C4-2B (cell line): ENCODE measurements around the gene NSFL1C.

ENCODE experiments used
- ZFX ChIP-seq: fragments of 450-650 bp; IDR thresholded peaks from 2 replicates; pipeline ENCODE4 v1.6.1; 2017
- TF ChIP-seq, protein P1 (sequence below): fragments of 450-650 bp; conservative IDR thresholded peaks from 2 replicates; pipeline ENCODE4 v1.5.1; 2017; ENCODE audit warnings: mild to moderate bottlenecking

- TF ChIP-seq, protein P1, sequence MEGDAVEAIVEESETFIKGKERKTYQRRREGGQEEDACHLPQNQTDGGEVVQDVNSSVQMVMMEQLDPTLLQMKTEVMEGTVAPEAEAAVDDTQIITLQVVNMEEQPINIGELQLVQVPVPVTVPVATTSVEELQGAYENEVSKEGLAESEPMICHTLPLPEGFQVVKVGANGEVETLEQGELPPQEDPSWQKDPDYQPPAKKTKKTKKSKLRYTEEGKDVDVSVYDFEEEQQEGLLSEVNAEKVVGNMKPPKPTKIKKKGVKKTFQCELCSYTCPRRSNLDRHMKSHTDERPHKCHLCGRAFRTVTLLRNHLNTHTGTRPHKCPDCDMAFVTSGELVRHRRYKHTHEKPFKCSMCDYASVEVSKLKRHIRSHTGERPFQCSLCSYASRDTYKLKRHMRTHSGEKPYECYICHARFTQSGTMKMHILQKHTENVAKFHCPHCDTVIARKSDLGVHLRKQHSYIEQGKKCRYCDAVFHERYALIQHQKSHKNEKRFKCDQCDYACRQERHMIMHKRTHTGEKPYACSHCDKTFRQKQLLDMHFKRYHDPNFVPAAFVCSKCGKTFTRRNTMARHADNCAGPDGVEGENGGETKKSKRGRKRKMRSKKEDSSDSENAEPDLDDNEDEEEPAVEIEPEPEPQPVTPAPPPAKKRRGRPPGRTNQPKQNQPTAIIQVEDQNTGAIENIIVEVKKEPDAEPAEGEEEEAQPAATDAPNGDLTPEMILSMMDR = no peak
- TF ChIP-seq ZFX = no peak
Measured at GRCh38 chr20:1442304-1442703, 24.3 kb downstream of the NSFL1C start.
